Heart left ventricle (tissue), 16 donors: ENCODE data around the gene CCM2. TPM values are rescaled to one million over a fixed set of nuclear protein-coding genes. Genes with fewer than 3 reads are reported as not detected.

Experiments
- ATAC-seq, 4 donors: fragments of 200-7000 bp; cut with Tn5 transposase; one replicate each; pipeline ENCODE4 v1.9.1; 2020 to 2022; ENCODE audit warnings: moderate library complexity in 4 of 4, mild to moderate bottlenecking in 3 of 4, moderate number of reproducible peaks in 1 of 4
- DNase-seq, 5 donors: peaks; one replicate each; pipeline ENCODE4 v3.0.0-alpha.2; 2020
- H3K27ac ChIP-seq, 12 donors: fragments of 200-600 bp; sonication (generic) in 4 of 12; one replicate each; pipeline versions ENCODE4 v1.5.0 to v1.8.0; 2016 to 2022; ENCODE audit warnings: mild to moderate bottlenecking in 2 of 12
- H3K27me3 ChIP-seq, 9 donors: fragments of 200-600 bp; sonication (generic) in 2 of 9; one replicate each; pipeline versions ENCODE4 v1.5.1 to v1.8.0; 2016 to 2022; ENCODE audit warnings: mild to moderate bottlenecking in 3 of 9
- H3K36me3 ChIP-seq, 9 donors: fragments of 200-600 bp; sonication (generic) in 2 of 9; one replicate each; pipeline versions ENCODE4 v1.5.0 to v1.8.0; 2018 to 2022; ENCODE audit warnings: mild to moderate bottlenecking in 2 of 9
- H3K4me1 ChIP-seq, 12 donors: fragments of 200-600 bp; sonication (generic) in 4 of 12; one replicate each; pipeline versions ENCODE4 v1.5.0 to v1.8.0; 2016 to 2022; ENCODE audit warnings: mild to moderate bottlenecking in 3 of 12
- H3K4me3 ChIP-seq, 12 donors: fragments of 200-600 bp; sonication (generic) in 4 of 12; one replicate each; pipeline versions ENCODE4 v1.5.0 to v1.8.0; 2017 to 2022; ENCODE audit warnings: mild to moderate bottlenecking in 9 of 12, moderate library complexity in 4 of 12
- H3K9me3 ChIP-seq, 12 donors: fragments of 200-600 bp; sonication (generic) in 4 of 12; one replicate each; pipeline versions ENCODE4 v1.5.0 to v1.8.0; 2016 to 2022; ENCODE audit warnings: mild to moderate bottlenecking in 1 of 12
- POLR2A ChIP-seq, 2 donors: fragments of 450-650 bp; IDR thresholded peaks; one replicate each; pipeline ENCODE4 v1.6.1; 2017; ENCODE audit warnings: antibody characterized with exemption in 2 of 2, mild to moderate bottlenecking in 2 of 2, moderate library complexity in 2 of 2
- WGBS, 4 donors: extraction: QIAGEN DNeasy Blood & Tissue Kit in 2 of 4; methylation state at CpG; one replicate each; pipeline versions ENCODE4 v1.1.5 to v1.1.7; 2013 to 2018; 5-methylcytosine and 5-hydroxymethylcytosine counted together
- intact Hi-C, 10 donors: fragments of 100-400 bp; cut with DNase I; formaldehyde crosslinking; loops; one replicate each; pipeline versions ENCODE4 v1.11.1 to v1.14.2; 2022
- long read RNA-seq, 3 donors: library from polyadenylated mRNA; unstranded; transcript quantifications; one replicate each; pipeline ENCODE4 v2.0.0, GENCODE V29; 2020 to 2021
- polyA plus RNA-seq, 2 donors: library from polyadenylated mRNA; stranded (reverse); fragments of 200-250 nt; gene quantifications; one replicate each; pipeline ENCODE4 v1.2.3, GENCODE V29; 2013
- total RNA-seq, 9 donors: library from RNA; depleted of rRNA in 2 of 9; stranded (reverse); fragments of >200 nt in 2 of 9; fragmentation: NEBNext Ultra II Directional in 3 of 9; extraction: Animal tissue kit (Norgen Biotek cat#: 25700) in 3 of 9; gene quantifications; one replicate each; pipeline versions ENCODE4 v1.1.0 to v1.2.4, GENCODE V29; 2016 to 2023
- TF ChIP-seq, protein P1 (sequence below), 12 donors: fragments of 200-600 bp; sonication (generic) in 4 of 12; IDR thresholded peaks; one replicate each; pipeline versions ENCODE4 v1.5.0 to v1.8.0; 2018 to 2022; ENCODE audit warnings: antibody characterized with exemption in 12 of 12, mild to moderate bottlenecking in 5 of 12
- donor health status: ischemic (EF 13 %, LVEDD 7.1; RV severe dilation, severe dysfunction).
- donor health status: healthy with polysubstance abuse.
- donor health status: DM: no; HTN: yes; CAD: no.
- donor health status: DM: no; HTN: no; CAD: no.
- donor health status: ischemic (EF 25% LVEDD 6.9; RV normal size, moderate dysfunction).
- donor health status: ischemic (EF 25% LVEDD 5.7; RV mildly dilated, moderate dysfunction).
- donor health status: healthy.
- donor health status: DM: yes; HTN: yes; CAD: no.
- donor health status: ischemic (EF 35%, LVEDD 5.7; RV mildly dilated, moderate dysfunction).
- donor health status: nonischemic (EF 11% LVEDD 7.7; RV severe dilation, severe dysfunction).
- donor health status: DM: yes; HTN: yes; CAD: no.
- donor health status: PGD.
- donor health status: ischemic (EF 29% LVEDD 5.4; RV normal size, mild dysfunction).
- donor health status: nonischemic (EF 23%, LVEDD 6.1; RV moderate dilation, normal function).

CCM2 gene
- total RNA-seq (10 to 100 TPM; 24.7 to 53.1 (median 27.8) TPM), polyA plus RNA-seq (10 to 100 TPM; 36.0 to 68.2 TPM)
- long read RNA-seq, donor 1, transcript CCM2-201 (10 exons, 1,894 nt) = major isoform, 38 of 122 reads
- long read RNA-seq, donor 1, transcript CCM2-218 (9 exons, 1,719 nt) = minor isoform, 17 of 122 reads
- long read RNA-seq, donor 1, transcript CCM2-219 (8 exons, 1,620 nt) = minor isoform, 5 of 122 reads
- long read RNA-seq, donor 1, partial matches to known transcripts = 3 of 122 reads
- long read RNA-seq, donor 1, other reads (novel, unspliced or antisense) = 50 of 122 reads
- long read RNA-seq, donor 2, transcript CCM2-201 (10 exons, 1,894 nt) = minor isoform, 8 of 45 reads
- long read RNA-seq, donor 2, transcript CCM2-203 (10 exons, 1,983 nt) = major isoform, 9 of 45 reads
- long read RNA-seq, donor 2, partial matches to known transcripts = 7 of 45 reads
- long read RNA-seq, donor 2, other reads (novel, unspliced or antisense) = 16 of 45 reads
- long read RNA-seq, donor 3, transcript CCM2-201 (10 exons, 1,894 nt) = major isoform, 89 of 194 reads
- long read RNA-seq, donor 3, transcript CCM2-218 (9 exons, 1,719 nt) = minor isoform, 12 of 194 reads
- long read RNA-seq, donor 3, transcript CCM2-203 (10 exons, 1,983 nt) = minor isoform, 7 of 194 reads
- long read RNA-seq, donor 3, transcript CCM2-216 (9 exons, 1,719 nt) = minor isoform, 9 of 194 reads
- long read RNA-seq, donor 3, partial matches to known transcripts = 3 of 194 reads
- long read RNA-seq, donor 3, other reads (novel, unspliced or antisense) = 70 of 194 reads

DNA sequence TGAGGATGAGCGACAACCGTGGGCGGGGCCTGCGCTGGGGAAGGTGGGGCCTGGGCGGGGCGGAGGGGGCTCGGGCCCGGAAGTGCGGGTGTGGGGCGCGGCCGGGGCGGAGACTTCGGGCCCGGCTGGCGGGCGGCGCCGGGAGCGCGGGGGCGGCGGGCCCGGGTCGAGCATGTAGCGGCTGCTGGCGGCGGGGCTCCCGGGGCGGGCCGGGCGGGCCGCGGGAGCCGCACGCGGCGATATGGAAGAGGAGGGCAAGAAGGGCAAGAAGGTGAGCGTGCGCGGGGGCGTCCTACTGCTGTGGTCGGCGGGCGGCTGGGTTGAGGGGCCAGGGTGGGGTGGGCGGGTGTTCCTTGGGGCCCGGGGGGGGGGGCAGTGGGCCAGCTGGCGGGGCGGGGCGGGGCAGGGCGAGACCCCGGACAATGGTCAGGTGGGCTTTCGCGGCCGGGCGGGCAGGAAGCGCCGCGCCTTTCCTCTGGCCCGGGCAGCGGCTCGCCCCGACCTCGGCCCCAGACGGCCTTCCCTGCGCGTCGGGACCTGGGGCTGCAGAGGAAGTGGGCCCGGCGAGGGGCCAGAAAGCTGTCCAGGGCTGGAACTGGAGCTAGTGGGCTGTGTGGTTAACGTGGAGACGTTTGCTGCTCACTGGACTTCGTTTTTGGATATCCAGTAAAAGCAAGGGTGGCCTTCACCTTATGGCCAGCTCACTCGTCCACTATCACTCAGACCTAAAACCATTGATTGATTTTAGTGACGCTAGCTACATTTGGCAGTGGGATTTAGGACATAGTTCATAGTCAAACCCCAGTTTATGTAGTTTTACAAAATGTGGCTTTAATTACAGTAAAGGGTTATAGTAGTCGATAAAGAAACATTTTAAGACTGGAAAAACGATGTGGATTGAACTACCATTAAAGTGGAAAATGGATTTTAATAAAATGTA, at the start of gene CCM2:
Gene CCM2 (plus strand): TSS at position 109 of the 940 bp plus-strand sequence. CDS start 133 bp downstream, at position 242.
- H3K4me3 ChIP-seq = peak within 1 kb of the TSS; percentile 56 to 85 (median 74)
- no peaks in the 10 kb centered on the region for H3K9me3 ChIP-seq
- H3K27ac ChIP-seq = peak within 1 kb of the TSS; percentile 51 to 95 (median 92)
- H3K27me3 ChIP-seq = no peaks in the 10 kb centered on the region
- peaks cover 0 to 5% (median 0%) of the 10 kb centered on the region in 9 donors for H3K36me3 ChIP-seq
- intact Hi-C loops = loop anchor here in 5 of 10 donors (1.0 to 5.0 kb wide), 5 partner anchors 14 to 112 kb away; partner anchors contain the start of gene TBRG4 (in 4 of the 5)
- WGBS, 4 donors = 1 to 2% (median 1%) methylated on average over 12 to 76 of the region's 77 CpGs
- ATAC-seq = peak in 3 of 4 donors; percentile 34 to 39 (median 35)
- TF ChIP-seq POLR2A (IDR thresholded peaks at IDR 0.05) = no peak
- TF ChIP-seq, protein P1, sequence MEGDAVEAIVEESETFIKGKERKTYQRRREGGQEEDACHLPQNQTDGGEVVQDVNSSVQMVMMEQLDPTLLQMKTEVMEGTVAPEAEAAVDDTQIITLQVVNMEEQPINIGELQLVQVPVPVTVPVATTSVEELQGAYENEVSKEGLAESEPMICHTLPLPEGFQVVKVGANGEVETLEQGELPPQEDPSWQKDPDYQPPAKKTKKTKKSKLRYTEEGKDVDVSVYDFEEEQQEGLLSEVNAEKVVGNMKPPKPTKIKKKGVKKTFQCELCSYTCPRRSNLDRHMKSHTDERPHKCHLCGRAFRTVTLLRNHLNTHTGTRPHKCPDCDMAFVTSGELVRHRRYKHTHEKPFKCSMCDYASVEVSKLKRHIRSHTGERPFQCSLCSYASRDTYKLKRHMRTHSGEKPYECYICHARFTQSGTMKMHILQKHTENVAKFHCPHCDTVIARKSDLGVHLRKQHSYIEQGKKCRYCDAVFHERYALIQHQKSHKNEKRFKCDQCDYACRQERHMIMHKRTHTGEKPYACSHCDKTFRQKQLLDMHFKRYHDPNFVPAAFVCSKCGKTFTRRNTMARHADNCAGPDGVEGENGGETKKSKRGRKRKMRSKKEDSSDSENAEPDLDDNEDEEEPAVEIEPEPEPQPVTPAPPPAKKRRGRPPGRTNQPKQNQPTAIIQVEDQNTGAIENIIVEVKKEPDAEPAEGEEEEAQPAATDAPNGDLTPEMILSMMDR (IDR thresholded peaks at IDR 0.05) = no peak
- DNase-seq = peak; percentile 76 to 84 (median 79)
- H3K4me1 ChIP-seq = peaks cover 0 to 37% (median 13%) of the 10 kb centered on the region in 12 donors

GRCh38 chr7:44953156-44953555, 46.8 kb upstream of the CCM2 start:
- H3K36me3 ChIP-seq = no peaks in the 10 kb centered on the region
- H3K27me3 ChIP-seq = peaks cover 0 to 8% (median 0%) of the 10 kb centered on the region in 9 donors
- 80 to 94% (median 88%) methylated on average over 1 to 2 of the region's 2 CpGs for WGBS, 4 donors
- H3K27ac ChIP-seq = no peak overlapping the region
- no peak for TF ChIP-seq POLR2A (IDR thresholded peaks at IDR 0.05)
- TF ChIP-seq, protein P1 (IDR thresholded peaks at IDR 0.05) = no peak
- H3K9me3 ChIP-seq = no peaks in the 10 kb centered on the region
- no peak overlapping the region for H3K4me3 ChIP-seq
- ATAC-seq (no peak), DNase-seq (no peak)
- no peaks in the 10 kb centered on the region for H3K4me1 ChIP-seq
- intact Hi-C loops = no loop called here

DNA sequence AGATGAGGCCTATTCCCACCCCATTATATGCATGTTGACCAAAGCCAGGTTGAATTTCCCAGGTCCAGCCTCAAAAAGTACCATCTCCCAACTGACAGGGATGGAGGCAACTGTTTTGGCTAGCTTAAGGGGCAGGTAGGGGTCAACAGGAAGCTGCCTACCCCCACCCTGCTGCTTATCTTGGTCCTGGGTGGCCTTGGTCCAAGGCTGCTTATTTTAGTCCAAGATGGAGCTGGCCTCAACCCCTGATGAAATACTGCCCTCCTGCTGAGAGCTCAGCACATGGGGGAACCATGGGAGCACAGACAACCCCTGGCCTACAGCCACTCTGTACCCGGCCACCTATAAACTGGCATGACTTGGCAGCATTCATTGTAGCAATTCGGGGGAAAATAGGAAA, 44.3 kb upstream of the CCM2 start:
- WGBS, 4 donors = 59 to 67% (median 66%) methylated on average over 2 of the region's 2 CpGs
- Histone ChIP-seq H3K4me1 (peaks cover 0 to 10% (median 0%) of the 10 kb centered on the region in 12 donors), H3K4me3 (no peak overlapping the region), H3K36me3 (no peaks in the 10 kb centered on the region), H3K9me3 (no peaks in the 10 kb centered on the region), H3K27me3 (peaks cover 0 to 19% (median 0%) of the 10 kb centered on the region in 9 donors), H3K27ac (no peak overlapping the region)
- ATAC-seq (peak in 2 of 4 donors; percentile 31), DNase-seq (no peak)
- intact Hi-C loops = no loop called here
- TF ChIP-seq POLR2A (IDR thresholded peaks at IDR 0.05) = no peak
- TF ChIP-seq, protein P1 (IDR thresholded peaks at IDR 0.05) = no peak
